Activated CD4-positive, alpha-beta T cell treated with anti-CD3 and anti-CD28 coated beads for 24 hours (primary cell): ENCODE data around the gene BMPR1B.

ENCODE experiments used
- DNase-seq, 2 donors: peaks; one replicate each; pipeline ENCODE4 v3.0.0-alpha.2; 2020; ENCODE audit warnings: low read depth in 2 of 2

Gene BMPR1B

GRCh38 chr4:94912606-94913005 lies 154.9 kb downstream of the BMPR1B start:
- no peak for DNase-seq

- DNase-seq, result no peak
Observed at GRCh38 chr4:94913316-94913715, 155.6 kb downstream of the BMPR1B start.

- DNase-seq, result no peak
Observed at GRCh38 chr4:94917146-94917545, 159.4 kb downstream of the BMPR1B start.

- no peak for DNase-seq
Observed at GRCh38 chr4:94918543-94918942, 160.8 kb downstream of the BMPR1B start.

- DNase-seq, result no peak
Observed at GRCh38 chr4:94920369-94920768, 162.6 kb downstream of the BMPR1B start.

GRCh38 chr4:94924566-94924965 lies 166.8 kb downstream of the BMPR1B start:
- no peak for DNase-seq

- DNase-seq, result no peak
Observed at GRCh38 chr4:94925764-94926347, 168.1 kb downstream of the BMPR1B start.

GRCh38 chr4:94926936-94927335 lies 169.2 kb downstream of the BMPR1B start:
- no peak for DNase-seq

- no peak for DNase-seq
Observed at GRCh38 chr4:94927696-94928095, 169.9 kb downstream of the BMPR1B start.

GRCh38 chr4:94929696-94930095 lies 171.9 kb downstream of the BMPR1B start:
- DNase-seq, result no peak

- no peak for DNase-seq
Observed at GRCh38 chr4:94931626-94932025, 173.9 kb downstream of the BMPR1B start.

GRCh38 chr4:94932366-94932765 lies 174.6 kb downstream of the BMPR1B start:
- no peak for DNase-seq

GRCh38 chr4:94933799-94934198 lies 176.0 kb downstream of the BMPR1B start:
- no peak for DNase-seq

GRCh38 chr4:94934201-94934600 lies 176.4 kb downstream of the BMPR1B start:
- no peak for DNase-seq

- no peak for DNase-seq
Observed at GRCh38 chr4:94934864-94935263, 177.1 kb downstream of the BMPR1B start.

- no peak for DNase-seq
Observed at GRCh38 chr4:94936854-94937253, 179.1 kb downstream of the BMPR1B start.

- DNase-seq, result no peak
Observed at GRCh38 chr4:94939791-94940519, 182.2 kb downstream of the BMPR1B start.

- no peak for DNase-seq
Observed at GRCh38 chr4:94940520-94940908, 182.8 kb downstream of the BMPR1B start.

GRCh38 chr4:94941706-94942105 lies 184.0 kb downstream of the BMPR1B start:
- DNase-seq, result no peak

GRCh38 chr4:94944726-94945125 lies 187.0 kb downstream of the BMPR1B start:
- DNase-seq, result no peak

GRCh38 chr4:94947681-94948108 lies 189.9 kb downstream of the BMPR1B start:
- DNase-seq, result no peak

- DNase-seq, result no peak
Observed at GRCh38 chr4:94954251-94954650, 196.5 kb downstream of the BMPR1B start.

GRCh38 chr4:94957030-94957429 lies 199.3 kb downstream of the BMPR1B start:
- no peak for DNase-seq

- no peak for DNase-seq
Observed at GRCh38 chr4:94959307-94959706, 201.6 kb downstream of the BMPR1B start.
